Sigmoid colon (tissue), 7 donors: ENCODE measurements around the gene KAZN. TPM values are rescaled to one million over a fixed set of nuclear protein-coding genes. Genes with fewer than 3 reads are reported as not detected.

Source experiments
- DNase-seq: peaks from one replicate; pipeline ENCODE4 v3.0.0-alpha.2; 2019
- H3K27ac ChIP-seq, 4 donors: fragments of 200-600 bp; sonication (generic); one replicate each; pipeline ENCODE4 v1.5.1; 2016 to 2019; ENCODE audit warnings: mild to moderate bottlenecking in 1 of 4
- H3K27me3 ChIP-seq, 3 donors: fragments of 200-600 bp; sonication (generic); one replicate each; pipeline ENCODE4 v1.5.1; 2019; ENCODE audit warnings: mild to moderate bottlenecking in 1 of 3
- H3K36me3 ChIP-seq, 4 donors: fragments of 200-600 bp; sonication (generic); one replicate each; pipeline ENCODE4 v1.5.1; 2016 to 2019
- H3K4me1 ChIP-seq, 4 donors: fragments of 200-600 bp; sonication (generic); one replicate each; pipeline ENCODE4 v1.5.1; 2017 to 2019
- H3K4me3 ChIP-seq, 4 donors: fragments of 200-600 bp; sonication (generic); one replicate each; pipeline ENCODE4 v1.5.1; 2017 to 2019; ENCODE audit warnings: mild to moderate bottlenecking in 2 of 4, moderate library complexity in 1 of 4
- H3K9me3 ChIP-seq, 4 donors: fragments of 200-600 bp in 3 of 4; sonication (generic) in 3 of 4; one replicate each; pipeline versions ENCODE4 v1.5.1 to v1.6.1; 2013 to 2019
- CTCF ChIP-seq, 4 experiments: fragments of 450-650 bp in 3 of 4; fragments of 200-600 bp in 1 of 4; IDR thresholded peaks; one replicate each; pipeline ENCODE4 v1.5.1; 2016 to 2019; ENCODE audit warnings: antibody characterized with exemption in 4 of 4, mild to moderate bottlenecking in 3 of 4, moderate library complexity in 2 of 4
- EP300 ChIP-seq, 4 donors: sonication (generic); formaldehyde crosslinking; IDR thresholded peaks; one replicate each; pipeline ENCODE4 v1.6.1; 2017; ENCODE audit warnings: antibody characterized with exemption in 4 of 4
- POLR2A ChIP-seq, 2 donors: fragments of 450-650 bp; IDR thresholded peaks; one replicate each; pipeline ENCODE4 v1.6.1; 2016; ENCODE audit warnings: antibody characterized with exemption in 2 of 2, mild to moderate bottlenecking in 2 of 2, moderate library complexity in 2 of 2
- POLR2AphosphoS5 ChIP-seq, 4 donors: sonication (generic); formaldehyde crosslinking; IDR thresholded peaks; one replicate each; pipeline ENCODE4 v1.6.1; 2017; ENCODE audit warnings: antibody characterized with exemption in 4 of 4
- WGBS, 2 donors: extraction: QIAGEN DNeasy Blood & Tissue Kit; methylation state at CpG; one replicate each; pipeline ENCODE4 v1.1.7; 2013; 5-methylcytosine and 5-hydroxymethylcytosine counted together
- intact Hi-C: fragments of 100-400 bp; cut with DNase I; formaldehyde crosslinking; loops from one replicate; pipeline ENCODE4 v1.15.1; 2023
- polyA plus RNA-seq, 3 donors: library from polyadenylated mRNA; stranded (reverse); fragments of 200-250 nt; gene quantifications; one replicate each; pipeline ENCODE4 v1.2.3, GENCODE V29; 2013
- total RNA-seq, 4 donors: library from RNA; depleted of rRNA; stranded (reverse); fragments of >200 nt; gene quantifications; one replicate each; pipeline ENCODE4 v1.1.0, GENCODE V29; 2016
- donor health status: healthy with polysubstance abuse.
- donor health status: Bipolar disorder and iron deficiency.
- donor health status: healthy.

KAZN gene
- total and polyA plus RNA-seq, 7 donors = 2.5 to 11.4 (median 5.6) TPM

GRCh38 chr1:14783592-14783886, 185.1 kb downstream of the KAZN start:
- DNase-seq = no peak
- no peak overlapping the region for H3K4me3 ChIP-seq
- no peaks in the 10 kb centered on the region for H3K9me3 ChIP-seq
- no peaks in the 10 kb centered on the region for H3K27me3 ChIP-seq
- WGBS, 2 donors = 94 to 95% methylated on average over 7 of the region's 7 CpGs
- intact Hi-C loops = no loop called here
- TF ChIP-seq POLR2A (IDR thresholded peaks at IDR 0.05) = no peak
- TF ChIP-seq CTCF (IDR thresholded peaks at IDR 0.05) = no peak
- no peak for TF ChIP-seq EP300 (IDR thresholded peaks at IDR 0.05)
- TF ChIP-seq POLR2AphosphoS5 (IDR thresholded peaks at IDR 0.05) = no peak
- H3K4me1 ChIP-seq = no peaks in the 10 kb centered on the region
- H3K27ac ChIP-seq = no peak overlapping the region
- H3K36me3 ChIP-seq = no peaks in the 10 kb centered on the region

- Histone ChIP-seq H3K36me3 (no peaks in the 10 kb centered on the region), H3K9me3 (no peaks in the 10 kb centered on the region), H3K4me3 (no peak overlapping the region), H3K27ac (no peak overlapping the region), H3K27me3 (no peaks in the 10 kb centered on the region), H3K4me1 (no peaks in the 10 kb centered on the region)
- 87 to 91% methylated on average over 16 of the region's 16 CpGs for WGBS, 2 donors
- intact Hi-C loops = no loop called here
- DNase-seq = no peak
- TF ChIP-seq POLR2AphosphoS5 (IDR thresholded peaks at IDR 0.05) (no peak), POLR2A (IDR thresholded peaks at IDR 0.05) (no peak), CTCF (IDR thresholded peaks at IDR 0.05) (no peak), EP300 (IDR thresholded peaks at IDR 0.05) (no peak)
Observed at GRCh38 chr1:14784790-14785773, 186.6 kb downstream of the KAZN start.

- intact Hi-C loops = no loop called here
- H3K4me3 ChIP-seq = no peak overlapping the region
- DNase-seq = no peak
Observed at GRCh38 chr1:14786109-14786675, 187.7 kb downstream of the KAZN start.

GRCh38 chr1:14786681-14787080, 188.2 kb downstream of the KAZN start:
- no peaks in the 10 kb centered on the region for H3K9me3 ChIP-seq
- TF ChIP-seq EP300 (IDR thresholded peaks at IDR 0.05) = no peak
- no peak for TF ChIP-seq POLR2A (IDR thresholded peaks at IDR 0.05)
- TF ChIP-seq CTCF (IDR thresholded peaks at IDR 0.05) = no peak
- no peak for TF ChIP-seq POLR2AphosphoS5 (IDR thresholded peaks at IDR 0.05)
- no peak overlapping the region for H3K27ac ChIP-seq
- H3K4me1 ChIP-seq = no peaks in the 10 kb centered on the region
- intact Hi-C loops = no loop called here
- H3K36me3 ChIP-seq = no peaks in the 10 kb centered on the region
- H3K4me3 ChIP-seq = no peak overlapping the region
- no peak for DNase-seq
- 69 to 79% methylated on average over 1 of the region's 1 CpG for WGBS, 2 donors
- no peaks in the 10 kb centered on the region for H3K27me3 ChIP-seq

More at GRCh38 chr1:14786109-14786675, 187.7 kb downstream of the KAZN start:
- no peaks in the 10 kb centered on the region for H3K9me3 ChIP-seq
- no peak overlapping the region for H3K27ac ChIP-seq
- H3K36me3 ChIP-seq = no peaks in the 10 kb centered on the region
- no peaks in the 10 kb centered on the region for H3K4me1 ChIP-seq
- TF ChIP-seq POLR2A (IDR thresholded peaks at IDR 0.05) = no peak
- no peak for TF ChIP-seq POLR2AphosphoS5 (IDR thresholded peaks at IDR 0.05)
- TF ChIP-seq CTCF (IDR thresholded peaks at IDR 0.05) = no peak
- TF ChIP-seq EP300 (IDR thresholded peaks at IDR 0.05) = no peak
- H3K27me3 ChIP-seq = no peaks in the 10 kb centered on the region
- 89 to 92% methylated on average over 9 of the region's 9 CpGs for WGBS, 2 donors
